Astrocyte of the spinal cord (primary cell): ENCODE measurements around the gene ZAP70.

Source experiments
- DNase-seq: peaks from one replicate; pipeline ENCODE4 v3.0.0; 2011; ENCODE audit warnings: low read depth, low spot score
- H3K4me3 ChIP-seq: 2 replicates; pipeline ENCODE4 v1.5.1; 2011; ENCODE audit warnings: low read depth, mild to moderate bottlenecking, low read length, moderate library complexity
- CTCF ChIP-seq: IDR thresholded peaks from 2 replicates; pipeline ENCODE4 v1.5.1; 2012; ENCODE audit warnings: low read depth, mild to moderate bottlenecking, low read length, inconsistent platforms
- in situ Hi-C: cut with HindIII; loops from 2 replicates; pipeline ENCODE4 v1.10.0; 2017; ENCODE audit warnings: low sequenced_read_pairs

Gene ZAP70

GRCh38 chr2:97713296-97714083 is at the start of gene ZAP70:
ZAP70 (plus strand) TSS chr2:97713576; CDS start chr2:97724037, 10,461 bp downstream.
- no peak for TF ChIP-seq CTCF
- in situ Hi-C loops = no loop called here
- DNase-seq = no peak
- no peak within 1 kb of the TSS for H3K4me3 ChIP-seq

GRCh38 chr2:97663626-97663961 is 49.8 kb upstream of the ZAP70 start:
- in situ Hi-C loops = no loop called here
- no peak for DNase-seq
- peak overlapping the region; percentile 76 for H3K4me3 ChIP-seq
- no peak for TF ChIP-seq CTCF

- H3K4me3 ChIP-seq = peak within 1 kb of the TSS; percentile 76
- DNase-seq = peak; percentile 99
- peak; percentile 67 for TF ChIP-seq CTCF
- in situ Hi-C loops = no loop called here
These were observed 49.3 kb upstream of the ZAP70 start, which contains the start of gene ACTR1B for GRCh38 chr2:97663962-97664635. ACTR1B (minus strand) TSS chr2:97664044; CDS start chr2:97663890, 154 bp downstream.

GRCh38 chr2:97664636-97664970 is 48.8 kb upstream of the ZAP70 start:
- no peak for TF ChIP-seq CTCF
- in situ Hi-C loops = no loop called here
- no peak for DNase-seq
- H3K4me3 ChIP-seq = peak overlapping the region; percentile 76

- in situ Hi-C loops = no loop called here
- no peak for TF ChIP-seq CTCF
- no peak for DNase-seq
- no peak within 1 kb of the TSS for H3K4me3 ChIP-seq
These were observed 43.9 kb upstream of the ZAP70 start, which contains the start of gene C2orf92 for GRCh38 chr2:97669448-97669847. C2orf92 (plus strand) TSS chr2:97669713; CDS start chr2:97669789, 76 bp downstream.

GRCh38 chr2:97670471-97670870 is 42.9 kb upstream of the ZAP70 start:
- no peak for TF ChIP-seq CTCF
- no peak overlapping the region for H3K4me3 ChIP-seq
- in situ Hi-C loops = no loop called here
- no peak for DNase-seq
